K562 (cell line): ENCODE results near the gene KIAA1210. TPM values are rescaled to one million over a fixed set of nuclear protein-coding genes. Genes with fewer than 3 reads are reported as not detected.

ENCODE experiments used
- ATAC-seq: fragments of 200-7000 bp; cut with Tn5 transposase; 3 replicates; pipeline ENCODE4 v1.9.1; 2020; ENCODE audit warnings: moderate library complexity
- BruUV-seq: library from RNA; stranded (reverse); fragments of 400-500 nt; replicated peaks from 2 replicates; lab custom pipeline; 2021; lab: Mats Ljungman, UMichigan
- CTCF ChIA-PET: fragments of 300-600 bp; formaldehyde crosslinking; extraction: SDS; loops from one replicate; lab custom pipeline; 2021; ENCODE audit warnings: low intra/inter-chr PET ratio; lab: Yijun Ruan, JAX
- POLR2A ChIA-PET: fragments of 300-600, 350-650 bp; sonication (Branson Sonifier 250); formaldehyde crosslinking; extraction: SDS; loops from one replicate; lab custom pipeline; 2021; ENCODE audit warnings: antibody characterized with exemption, inconsistent platforms; lab: Yijun Ruan, JAX
- DNase-seq, 4 experiments: peaks; one replicate each; pipeline versions ENCODE4 v3.0.0 to v3.0.0-alpha.2; 2011 to 2018; ENCODE audit warnings: low spot score in 3 of 4, mixed read lengths in 3 of 4; ENCODE audit errors: extremely low read depth in 1 of 4
- FAIRE-seq: peaks from 2 replicates; lab custom pipeline; 2011; peaks lifted over from hg19 to GRCh38; lab: Jason Lieb, UNC
- H2AFZ ChIP-seq: 2 replicates; pipeline ENCODE4 v1.6.0; 2011; ENCODE audit warnings: low read depth, low read length, control low read depth, inconsistent platforms
- H3K27ac ChIP-seq: fragments of 200-600 bp; 3 replicates; pipeline ENCODE4 v1.8.0; 2011; ENCODE audit warnings: low read depth, mild to moderate bottlenecking, control low read depth, inconsistent platforms, low read length, moderate library complexity, mixed read lengths; ENCODE audit errors: extremely low read depth
- H3K27me3 ChIP-seq, 2 experiments: fragments of 300-600 bp in 1 of 2; 2 replicates in 1 of 2; 3 replicates in 1 of 2; pipeline versions ENCODE4 v1.6.0 to v1.8.0; 2011; ENCODE audit warnings: inconsistent platforms in 2 of 2, low read length in 2 of 2, mild to moderate bottlenecking in 1 of 2, mixed read lengths in 1 of 2, moderate library complexity in 1 of 2; ENCODE audit not compliant: control insufficient read depth in 2 of 2, insufficient read depth in 2 of 2
- H3K36me3 ChIP-seq: fragments of 300-600 bp; 3 replicates; pipeline ENCODE4 v1.8.0; 2011; ENCODE audit warnings: mild to moderate bottlenecking, low read length, inconsistent platforms; ENCODE audit not compliant: control insufficient read depth, insufficient read depth
- H3K4me1 ChIP-seq, 2 experiments: fragments of 200-600 bp in 1 of 2; replicated peaks in 1 of 2; 2 replicates in 1 of 2; 3 replicates in 1 of 2; pipeline versions ENCODE4 v1.5.1 to v1.8.0; 2011; ENCODE audit warnings: inconsistent platforms in 2 of 2, low read length in 2 of 2, mild to moderate bottlenecking in 1 of 2, mixed read lengths in 1 of 2, moderate library complexity in 1 of 2; ENCODE audit not compliant: control insufficient read depth in 2 of 2, insufficient read depth in 2 of 2
- H3K4me2 ChIP-seq: 2 replicates; pipeline ENCODE4 v1.6.1; 2011; ENCODE audit warnings: low read length, control low read depth, inconsistent platforms, mixed read lengths; ENCODE audit not compliant: insufficient read depth
- H3K4me3 ChIP-seq: fragments of 200-600 bp; sonication (generic), shearing (Covaris generic); 2 replicates; pipeline ENCODE4 v1.5.1; 2016; ENCODE audit warnings: control low read depth, inconsistent platforms
- H3K79me2 ChIP-seq: fragments of 200-600 bp; 3 replicates; pipeline ENCODE4 v1.8.0; 2011; ENCODE audit warnings: low read length, inconsistent platforms; ENCODE audit not compliant: control insufficient read depth, insufficient read depth
- H3K9ac ChIP-seq, 2 experiments: 2 replicates each; pipeline versions ENCODE4 v1.6.0 to v1.6.1; 2011; ENCODE audit warnings: low read depth in 2 of 2, low read length in 2 of 2, control low read depth in 1 of 2, inconsistent platforms in 1 of 2, mild to moderate bottlenecking in 1 of 2, mixed read lengths in 1 of 2; ENCODE audit not compliant: insufficient read depth in 1 of 2
- H3K9me1 ChIP-seq: one replicate; pipeline ENCODE4 v1.6.0; 2011; ENCODE audit warnings: inconsistent platforms, mild to moderate bottlenecking, low read length, moderate library complexity; ENCODE audit not compliant: control insufficient read depth, insufficient read depth
- H3K9me3 ChIP-seq: replicated peaks from 2 replicates; pipeline ENCODE4 v1.5.1; 2011; ENCODE audit warnings: low read depth, low read length, inconsistent platforms; ENCODE audit not compliant: control insufficient read depth, insufficient read depth
- H4K20me1 ChIP-seq: replicated peaks from 2 replicates; pipeline ENCODE4 v1.6.1; 2011; ENCODE audit warnings: low read length, inconsistent platforms, mixed read lengths; ENCODE audit not compliant: control insufficient read depth, insufficient read depth
- ATF7 ChIP-seq: fragments of 450-650 bp; IDR thresholded peaks from 2 replicates; pipeline ENCODE4 v1.7.1; 2014; ENCODE audit warnings: mild to moderate bottlenecking, moderate library complexity
- MYNN ChIP-seq, 2 experiments: sonication (generic); formaldehyde crosslinking in 1 of 2; IDR thresholded peaks; 2 replicates each; pipeline versions ENCODE4 v1.5.0 to v1.6.1; 2016 to 2020; ENCODE audit warnings: antibody characterized with exemption in 1 of 2, missing genetic modification reagents in 1 of 2
- NFIC ChIP-seq: fragments of 450-650 bp; IDR thresholded peaks from 2 replicates; pipeline ENCODE4 v1.6.1; 2017; ENCODE audit warnings: mild to moderate bottlenecking, inconsistent platforms
- PHF21A ChIP-seq: fragments of 450-650 bp; IDR thresholded peaks from 2 replicates; pipeline ENCODE4 v1.6.1; 2017; ENCODE audit warnings: low read depth, borderline replicate concordance
- SFPQ ChIP-seq: fragments of 200-400 bp; formaldehyde crosslinking; IDR thresholded peaks from 2 replicates; pipeline ENCODE4 v1.6.1; 2017; ENCODE audit warnings: mild to moderate bottlenecking, low read depth, low read length, moderate library complexity
- SMARCB1 ChIP-seq: IDR thresholded peaks from 2 replicates; pipeline ENCODE4 v1.6.1; 2011; ENCODE audit warnings: improper control_type of control experiment, low read depth; ENCODE audit not compliant: insufficient read length
- ZNF140 ChIP-seq: fragments of 250-450 bp; sonication (Bioruptor Pico); IDR thresholded peaks from 2 replicates; pipeline ENCODE4 v1.8.0; 2021; ENCODE audit warnings: moderate library complexity, mild to moderate bottlenecking, inconsistent platforms
- ZNF717 ChIP-seq: fragments of 250-450 bp; sonication (Bioruptor Pico); IDR thresholded peaks from 2 replicates; pipeline ENCODE4 v1.5.0; 2021
- WGBS: fragments of 100-300 bp; shearing (Covaris generic); methylation state at CpG from one replicate; pipeline ENCODE4 v1.1.6; 2016; ENCODE audit warnings: low coverage, mixed read lengths; ENCODE audit not compliant: insufficient coverage; ENCODE audit errors: missing lambda C conversion rate; 5-methylcytosine and 5-hydroxymethylcytosine counted together
- in situ Hi-C: fragments of 300-500 bp; cut with MboI; formaldehyde crosslinking; loops from 4 replicates; pipeline ENCODE4 v1.15.0; 2018; ENCODE audit warnings: inconsistent platforms, mixed read lengths
- intact Hi-C: fragments of 100-400 bp; cut with micrococcal nuclease; formaldehyde crosslinking; loops from 2 replicates; pipeline ENCODE4 v1.14.2; 2022
- polyA plus RNA-seq, 8 experiments: library from polyadenylated mRNA; depleted of rRNA in 4 of 8; stranded (reverse) in 5 of 8; unstranded in 3 of 8; fragments of >200 nt; fragmentation: Nextera tagmentation in 2 of 8; fragmentation: Illumina TruSeq in 1 of 8; extraction: Ambion mirVana in 2 of 8; extraction: Trizol in 1 of 8; gene quantifications; 2 replicates each; pipeline versions ENCODE4 v1.2.1 to v1.2.3, GENCODE V29; 2011 to 2014; ENCODE audit warnings: inconsistent platforms in 1 of 8, missing spikeins in 1 of 8
- total RNA-seq, 7 experiments: library from RNA; depleted of rRNA in 6 of 7; stranded (reverse); fragments of >200 nt in 6 of 7; fragmentation: Illumina TruSeq in 2 of 7; extraction: Trizol in 2 of 7; gene quantifications; 2 replicates each; pipeline versions ENCODE4 v1.2.1 to v1.2.3, GENCODE V29; 2011 to 2021; ENCODE audit warnings: low replicate concordance in 1 of 7

KIAA1210 gene
- total and polyA plus RNA-seq, 9 of the 15 experiments (the other 6 are each of a cell fraction or from before 2014, with no cell fraction given) = not detected

GRCh38 chrX:119150163-119151050, 22.8 kb upstream of the KIAA1210 start:
- Histone ChIP-seq H3K4me2 (no peak overlapping the region), H3K4me3 (no peak overlapping the region), H2AFZ (no peak overlapping the region), H3K27me3 (peaks cover 8 to 34% of the 10 kb centered on the region in 2 experiments; a peak in 3 of 5 replicates), H4K20me1 (no peaks in the 10 kb centered on the region), H3K79me2 (no peaks in the 10 kb centered on the region), H3K36me3 (no peaks in the 10 kb centered on the region), H3K9me1 (no peaks in the 10 kb centered on the region), H3K4me1 (peaks cover 0 to 8% of the 10 kb centered on the region in 2 experiments; a peak in 1 of 5 replicates), H3K9me3 (no peaks in the 10 kb centered on the region), H3K9ac (no peak overlapping the region; a peak in 1 of 4 replicates), H3K27ac (no peak overlapping the region)
- in situ Hi-C loops (no loop called here), intact Hi-C loops (no loop called here)
- WGBS = 6% methylated on average over 18 of the region's 42 CpGs
- no peak for DNase-seq
- CTCF ChIA-PET = no interaction called here
- no peak for ATAC-seq
- POLR2A ChIA-PET = interaction anchor here (1.5 kb wide), 1 partner anchor 9 kb away, joined by 4 read pairs; no protein-coding TSS in a partner anchor
- no TSS peak for BruUV-seq
- no peak for FAIRE-seq
- TF ChIP-seq ZNF717 (CRISPR knock-in tag) (no peak), ZNF140 (CRISPR knock-in tag) (no peak), NFIC (no peak), ATF7 (no peak), SFPQ (no peak), SMARCB1 (no peak), MYNN (IDR thresholded peaks at IDR 0.05) (no peak), MYNN (CRISPR knock-in tag; IDR thresholded peaks at IDR 0.05) (no peak), PHF21A (no peak)
